H1 (cell line): ENCODE data around the gene IRF5. TPM values are rescaled to one million over a fixed set of nuclear protein-coding genes. Genes with fewer than 3 reads are reported as not detected.

Experiments used
- CTCF ChIA-PET: fragments of 300-600 bp; sonication (Branson Sonifier 250); formaldehyde crosslinking; loops from one replicate; lab custom pipeline; 2021; ENCODE audit not compliant: partially characterized antibody; lab: Charles Lee
- POLR2A ChIA-PET: fragments of 300-600 bp; sonication (Branson Sonifier 250); formaldehyde crosslinking; loops from one replicate; lab custom pipeline; 2021; ENCODE audit warnings: inconsistent platforms; ENCODE audit not compliant: partially characterized antibody; lab: Charles Lee
- DNase-seq, 2 experiments: peaks; one replicate each; pipeline versions ENCODE4 v3.0.0 to v3.0.0-alpha.2; 2010 to 2022; ENCODE audit warnings: low spot score in 2 of 2, low read depth in 1 of 2, mixed read lengths in 1 of 2
- FAIRE-seq: peaks from 2 replicates; lab custom pipeline; 2011; peaks lifted over from hg19 to GRCh38; lab: Jason Lieb, UNC
- H2AFZ ChIP-seq: 2 replicates; pipeline ENCODE4 v1.8.1; 2012; ENCODE audit warnings: low read length, inconsistent platforms
- H2AK5ac ChIP-seq: 2 replicates; pipeline ENCODE4 v1.6.1; 2013; ENCODE audit warnings: low read depth, low read length
- H2BK120ac ChIP-seq: replicated peaks from 2 replicates; pipeline ENCODE3; 2013; ENCODE audit warnings: low read depth, low read length, inconsistent platforms
- H2BK12ac ChIP-seq: 2 replicates; pipeline ENCODE4 v1.6.1; 2013; ENCODE audit warnings: low read depth, low read length
- H2BK15ac ChIP-seq: 2 replicates; pipeline ENCODE4 v1.6.1; 2013; ENCODE audit warnings: low read length
- H2BK20ac ChIP-seq: 2 replicates; pipeline ENCODE4 v1.6.1; 2013; ENCODE audit warnings: low read length
- H2BK5ac ChIP-seq: 2 replicates; pipeline ENCODE4 v1.6.1; 2013; ENCODE audit warnings: low read depth, low read length
- H3K14ac ChIP-seq: 2 replicates; pipeline ENCODE4 v1.6.1; 2013; ENCODE audit warnings: inconsistent platforms; ENCODE audit not compliant: insufficient read length
- H3K18ac ChIP-seq: 2 replicates; pipeline ENCODE4 v1.6.1; 2013; ENCODE audit warnings: low read length; ENCODE audit errors: extremely low read depth
- H3K23ac ChIP-seq: 2 replicates; pipeline ENCODE4 v1.6.1; 2013; ENCODE audit warnings: inconsistent platforms; ENCODE audit not compliant: insufficient read length
- H3K23me2 ChIP-seq: 2 replicates; pipeline ENCODE4 v1.6.1; 2013; ENCODE audit warnings: low read depth, low read length
- H3K27ac ChIP-seq: 2 replicates; pipeline ENCODE4 v1.6.1; 2011; ENCODE audit warnings: low read depth, low read length, inconsistent platforms
- H3K27me3 ChIP-seq, 4 experiments: replicated peaks in 1 of 4; 1 replicate in 1 of 4; 2 replicates in 3 of 4; pipeline versions ENCODE4 v1.6.1 to v1.8.1; 2011 to 2013; ENCODE audit warnings: low read length in 3 of 4, mild to moderate bottlenecking in 3 of 4, inconsistent platforms in 2 of 4, mixed read lengths in 2 of 4, moderate library complexity in 1 of 4; ENCODE audit not compliant: control insufficient read depth in 3 of 4, insufficient read depth in 3 of 4; ENCODE audit errors: extremely low read depth in 1 of 4
- H3K36me3 ChIP-seq, 4 experiments: 2 replicates each; pipeline versions ENCODE4 v1.6.1 to v1.8.1; 2011 to 2013; ENCODE audit warnings: mild to moderate bottlenecking in 4 of 4, low read length in 3 of 4, moderate library complexity in 2 of 4, control low read depth in 1 of 4, inconsistent platforms in 1 of 4; ENCODE audit not compliant: insufficient read depth in 4 of 4, control insufficient read depth in 2 of 4
- H3K4ac ChIP-seq: replicated peaks from 2 replicates; pipeline ENCODE3; 2013; ENCODE audit warnings: low read length, low read depth, mixed read lengths, inconsistent platforms; ENCODE audit not compliant: insufficient read length
- H3K4me1 ChIP-seq, 4 experiments: replicated peaks in 1 of 4; 1 replicate in 1 of 4; 2 replicates in 3 of 4; pipeline versions ENCODE4 v1.6.1 to v1.8.1; 2011 to 2013; ENCODE audit warnings: low read length in 3 of 4, inconsistent platforms in 2 of 4, mixed read lengths in 1 of 4; ENCODE audit not compliant: insufficient read depth in 4 of 4, control insufficient read depth in 3 of 4
- H3K4me2 ChIP-seq, 2 experiments: 2 replicates each; pipeline versions ENCODE4 v1.6.1 to v1.8.1; 2011 to 2013; ENCODE audit warnings: low read depth in 2 of 2, low read length in 2 of 2, control low read depth in 1 of 2, inconsistent platforms in 1 of 2, mild to moderate bottlenecking in 1 of 2; ENCODE audit not compliant: insufficient read depth in 1 of 2
- H3K4me3 ChIP-seq, 4 experiments: fragments of 200-600, 300-600 bp in 1 of 4; sonication (generic), shearing (Covaris generic), sonication (Bioruptor Twin) in 1 of 4; 2 replicates each; pipeline versions ENCODE4 v1.5.1 to v1.8.1; 2011 to 2016; ENCODE audit warnings: low read length in 4 of 4, low read depth in 3 of 4, control low read depth in 2 of 4, inconsistent platforms in 2 of 4, mild to moderate bottlenecking in 2 of 4, mixed read lengths in 1 of 4, moderate library complexity in 1 of 4; ENCODE audit not compliant: insufficient read depth in 2 of 4; ENCODE audit errors: extremely low read depth in 1 of 4
- H3K56ac ChIP-seq: replicated peaks from 2 replicates; pipeline ENCODE3; 2013; ENCODE audit warnings: low read depth, mild to moderate bottlenecking, mixed read lengths, low read length, inconsistent platforms; ENCODE audit not compliant: insufficient read length
- H3K79me1 ChIP-seq: 2 replicates; pipeline ENCODE4 v1.6.1; 2013; ENCODE audit warnings: low read depth, low read length, control low read depth
- H3K79me2 ChIP-seq, 2 experiments: 2 replicates each; pipeline versions ENCODE4 v1.6.1 to v1.8.1; 2012 to 2013; ENCODE audit warnings: low read length in 2 of 2, mild to moderate bottlenecking in 2 of 2, inconsistent platforms in 1 of 2; ENCODE audit not compliant: insufficient read depth in 2 of 2, control insufficient read depth in 1 of 2
- H3K9ac ChIP-seq, 4 experiments: replicated peaks in 1 of 4; 1 replicate in 1 of 4; 2 replicates in 3 of 4; pipeline versions ENCODE4 v1.6.1 to v1.8.1; 2011 to 2013; ENCODE audit warnings: low read depth in 3 of 4, low read length in 3 of 4, control low read depth in 2 of 4, mild to moderate bottlenecking in 2 of 4, moderate library complexity in 2 of 4, inconsistent platforms in 1 of 4; ENCODE audit errors: extremely low read depth in 1 of 4
- H3K9me3 ChIP-seq, 2 experiments: 2 replicates each; pipeline versions ENCODE4 v1.6.1 to v1.8.1; 2012 to 2013; ENCODE audit warnings: mild to moderate bottlenecking in 2 of 2, moderate library complexity in 2 of 2, control low read depth in 1 of 2, inconsistent platforms in 1 of 2, low read depth in 1 of 2, low read length in 1 of 2, mixed read lengths in 1 of 2; ENCODE audit not compliant: insufficient read depth in 2 of 2
- H4K20me1 ChIP-seq, 2 experiments: replicated peaks in 1 of 2; 2 replicates each; pipeline versions ENCODE3 to v1.8.1; 2011 to 2013; ENCODE audit warnings: inconsistent platforms in 2 of 2, low read length in 2 of 2, mild to moderate bottlenecking in 1 of 2; ENCODE audit not compliant: insufficient read depth in 2 of 2, control insufficient read depth in 1 of 2
- H4K5ac ChIP-seq: 2 replicates; pipeline ENCODE4 v1.6.1; 2013; ENCODE audit warnings: low read length, low read depth, mixed read lengths, inconsistent platforms; ENCODE audit not compliant: insufficient read length
- H4K8ac ChIP-seq: 2 replicates; pipeline ENCODE4 v1.8.0; 2013; ENCODE audit warnings: mild to moderate bottlenecking, moderate library complexity, low read length, inconsistent platforms; ENCODE audit not compliant: insufficient read depth; ENCODE audit errors: extremely low read depth
- H4K91ac ChIP-seq: replicated peaks from 2 replicates; pipeline ENCODE3; 2013; ENCODE audit warnings: low read length, mixed read lengths, inconsistent platforms; ENCODE audit not compliant: insufficient read length
- ASH2L ChIP-seq: fragments of 200-600, 300-600 bp; sonication (generic); IDR thresholded peaks from one replicate; pipeline ENCODE4 v1.7.1; 2017; ENCODE audit warnings: low read length
- GABPA ChIP-seq: IDR thresholded peaks from 2 replicates; pipeline ENCODE4 v1.6.1; 2011; ENCODE audit warnings: mild to moderate bottlenecking, low read length, moderate library complexity, borderline replicate concordance; ENCODE audit not compliant: insufficient read depth
- POU5F1 ChIP-seq: IDR thresholded peaks from 2 replicates; pipeline ENCODE4 v1.6.1; 2011; ENCODE audit warnings: low read depth, mild to moderate bottlenecking, low read length, moderate library complexity
- SP1 ChIP-seq: IDR thresholded peaks from 2 replicates; pipeline ENCODE4 v1.6.1; 2011; ENCODE audit warnings: low read depth, low read length
- SUZ12 ChIP-seq: fragments of 200-600 bp; sonication (generic); IDR thresholded peaks from 2 replicates; pipeline ENCODE4 v1.6.1; 2012; ENCODE audit warnings: mild to moderate bottlenecking, inconsistent platforms, low read length, moderate library complexity, mixed read lengths
- WGBS, 2 experiments: shearing (Covaris generic) in 1 of 2; methylation state at CpG; one replicate each; pipeline versions ENCODE4 v1.1.6 to v1.1.7; 2013 to 2015; ENCODE audit warnings: low lambda C conversion rate in 2 of 2, mixed read lengths in 2 of 2, inconsistent platforms in 1 of 2, low coverage in 1 of 2, missing lambda C conversion rate in 1 of 2; ENCODE audit not compliant: insufficient replicate concordance in 2 of 2, insufficient coverage in 1 of 2, insufficient read length in 1 of 2; ENCODE audit errors: extremely low coverage in 1 of 2, missing lambda C conversion rate in 1 of 2; 5-methylcytosine and 5-hydroxymethylcytosine counted together
- polyA plus RNA-seq, 7 experiments: library from polyadenylated mRNA; depleted of rRNA in 3 of 7; stranded (reverse) in 5 of 7; unstranded in 2 of 7; fragments of >200 nt in 5 of 7; fragments of 200-250 nt in 2 of 7; gene quantifications; 1 replicate in 5 of 7; 2 replicates in 1 of 7; 4 replicates in 1 of 7; pipeline versions ENCODE4 v1.2.1 to v1.2.3, GENCODE V29; 2011 to 2013; ENCODE audit warnings: missing spikeins in 2 of 7, mixed read lengths in 2 of 7
- total RNA-seq: library from RNA; stranded (reverse); fragmentation: NEBNext Ultra II Directional; extraction: Animal tissue kit (Norgen Biotek cat#: 25700); gene quantifications from 2 replicates; pipeline ENCODE4 v1.2.1, GENCODE V29; 2021

Gene IRF5
- total and polyA plus RNA-seq, 2 of the 8 experiments (the other 6 are each of a cell fraction or from before 2014, with no cell fraction given): 0.28 to 1.1 TPM

- no peak overlapping the region for H3K56ac ChIP-seq
- H3K9ac ChIP-seq: no peak overlapping the region
- FAIRE-seq (no peak), DNase-seq (no peak)
- H2BK20ac ChIP-seq: no peak overlapping the region
- H4K5ac ChIP-seq: no peak overlapping the region
- no peak overlapping the region for H2BK5ac ChIP-seq
- H3K9me3 ChIP-seq: no peaks in the 10 kb centered on the region
- no peaks in the 10 kb centered on the region for H3K79me1 ChIP-seq
- H2BK15ac ChIP-seq: no peak overlapping the region
- no peak overlapping the region for H2AFZ ChIP-seq
- no peak overlapping the region for H2BK12ac ChIP-seq
- H3K4ac ChIP-seq: no peak overlapping the region
- TF ChIP-seq POU5F1 (no peak), SUZ12 (no peak), SP1 (no peak), ASH2L (no peak), GABPA (no peak)
- H3K27me3 ChIP-seq: no peaks in the 10 kb centered on the region
- H3K36me3 ChIP-seq: peaks cover 11 to 75% (median 53%) of the 10 kb centered on the region in 4 experiments
- H3K14ac ChIP-seq: no peak overlapping the region
- 100% methylated on average over 1 of the region's 1 CpG; no CpG with 5 or more reads in 1 of the 2 experiments for WGBS, 2 experiments
- H3K23ac ChIP-seq: no peak overlapping the region
- H4K20me1 ChIP-seq: no peaks in the 10 kb centered on the region
- no peak overlapping the region for H4K91ac ChIP-seq
- H3K4me3 ChIP-seq: no peak overlapping the region
- no peak overlapping the region for H3K27ac ChIP-seq
- no peak overlapping the region for H2AK5ac ChIP-seq
- no peak overlapping the region for H4K8ac ChIP-seq
- H2BK120ac ChIP-seq: no peak overlapping the region
- POLR2A ChIA-PET: no interaction called here
- H3K79me2 ChIP-seq: no peaks in the 10 kb centered on the region
- H3K4me2 ChIP-seq: no peak overlapping the region
- H3K23me2 ChIP-seq: no peaks in the 10 kb centered on the region; the same call in 1 of the 2 replicates
- CTCF ChIA-PET: interaction anchor here (0.7 to 3.5 kb wide), 4 partner anchors 9 to 123 kb away, joined by 3 to 14 read pairs (median 4); no protein-coding TSS in a partner anchor
- H3K18ac ChIP-seq: no peak overlapping the region
- H3K4me1 ChIP-seq: no peaks in the 10 kb centered on the region
Observed at GRCh38 chr7:128968624-128969023, 30.9 kb downstream of the IRF5 start.
